DMS79 (cell line): Measurements from ENCODE around the gene MYO9A.
"Not testable (repeated sequence)": the region's sequence is repeated elsewhere in the genome, so short reads cannot be mapped to it uniquely, and the experiment has no call there.

ENCODE experiments used
- DNase-seq: peaks from one replicate; lab custom pipeline; 2025; lab: John Stamatoyannopoulos, UW

MYO9A gene

GRCh38 chr15:72136170-72137051, 18.5 kb upstream of the MYO9A start:
- peak; percentile 24 for DNase-seq

- DNase-seq, result no peak
Observed at GRCh38 chr15:72135719-72136118, 17.8 kb upstream of the MYO9A start.

GRCh38 chr15:72133211-72133610, 15.3 kb upstream of the MYO9A start:
- peak; percentile 22 for DNase-seq

GRCh38 chr15:72131922-72132321, 14.0 kb upstream of the MYO9A start:
- DNase-seq, result no peak

GRCh38 chr15:72130272-72130671, 12.3 kb upstream of the MYO9A start:
- DNase-seq, result no peak

- DNase-seq, result no peak
Observed at GRCh38 chr15:72128359-72128758, 10.4 kb upstream of the MYO9A start.

GRCh38 chr15:72127724-72128322, 9.9 kb upstream of the MYO9A start:
- DNase-seq, result no peak

- DNase-seq, result no peak
Observed at GRCh38 chr15:72124218-72124617, 6.3 kb upstream of the MYO9A start.

- DNase-seq, result no peak
Observed at GRCh38 chr15:72117486-72118016, 399 bp downstream of the MYO9A start.

- no peak for DNase-seq
Observed at GRCh38 chr15:72116731-72117485, 1.0 kb downstream of the MYO9A start.

- no peak for DNase-seq
Observed at GRCh38 chr15:72113347-72114031, 4.5 kb downstream of the MYO9A start.

GRCh38 chr15:72112805-72113204, 5.1 kb downstream of the MYO9A start:
- no peak for DNase-seq

GRCh38 chr15:72112116-72112515, 5.8 kb downstream of the MYO9A start:
- DNase-seq, result no peak

GRCh38 chr15:72110355-72110754, 7.6 kb downstream of the MYO9A start:
- DNase-seq, result no peak

- no peak for DNase-seq
Observed at GRCh38 chr15:72106068-72106467, 11.9 kb downstream of the MYO9A start.

- DNase-seq, result no peak
Observed at GRCh38 chr15:72105111-72105510, 12.8 kb downstream of the MYO9A start.

GRCh38 chr15:72100551-72100950, 17.4 kb downstream of the MYO9A start:
- DNase-seq, result not testable (repeated sequence)

GRCh38 chr15:72099155-72099554, 18.8 kb downstream of the MYO9A start:
- DNase-seq, result no peak

- DNase-seq, result no peak
Observed at GRCh38 chr15:72098040-72098439, 19.9 kb downstream of the MYO9A start.

- DNase-seq, result no peak
Observed at GRCh38 chr15:72096796-72097195, 21.2 kb downstream of the MYO9A start.

GRCh38 chr15:72092691-72093090, 25.3 kb downstream of the MYO9A start:
- no peak for DNase-seq

GRCh38 chr15:72092006-72092405, 25.9 kb downstream of the MYO9A start:
- DNase-seq, result no peak
